GM10266 (cell line): ENCODE measurements around the gene POLN.

ENCODE experiments used
- DNase-seq: peaks from one replicate; pipeline ENCODE4 v3.0.0; 2012; ENCODE audit errors: extremely low spot score
- TF ChIP-seq, protein P1 (sequence below): IDR thresholded peaks from 2 replicates; pipeline ENCODE4 v1.5.1; 2012; ENCODE audit warnings: mild to moderate bottlenecking, low read depth; ENCODE audit not compliant: control insufficient read depth, insufficient read depth; ENCODE audit errors: missing control alignments

The POLN gene

DNA sequence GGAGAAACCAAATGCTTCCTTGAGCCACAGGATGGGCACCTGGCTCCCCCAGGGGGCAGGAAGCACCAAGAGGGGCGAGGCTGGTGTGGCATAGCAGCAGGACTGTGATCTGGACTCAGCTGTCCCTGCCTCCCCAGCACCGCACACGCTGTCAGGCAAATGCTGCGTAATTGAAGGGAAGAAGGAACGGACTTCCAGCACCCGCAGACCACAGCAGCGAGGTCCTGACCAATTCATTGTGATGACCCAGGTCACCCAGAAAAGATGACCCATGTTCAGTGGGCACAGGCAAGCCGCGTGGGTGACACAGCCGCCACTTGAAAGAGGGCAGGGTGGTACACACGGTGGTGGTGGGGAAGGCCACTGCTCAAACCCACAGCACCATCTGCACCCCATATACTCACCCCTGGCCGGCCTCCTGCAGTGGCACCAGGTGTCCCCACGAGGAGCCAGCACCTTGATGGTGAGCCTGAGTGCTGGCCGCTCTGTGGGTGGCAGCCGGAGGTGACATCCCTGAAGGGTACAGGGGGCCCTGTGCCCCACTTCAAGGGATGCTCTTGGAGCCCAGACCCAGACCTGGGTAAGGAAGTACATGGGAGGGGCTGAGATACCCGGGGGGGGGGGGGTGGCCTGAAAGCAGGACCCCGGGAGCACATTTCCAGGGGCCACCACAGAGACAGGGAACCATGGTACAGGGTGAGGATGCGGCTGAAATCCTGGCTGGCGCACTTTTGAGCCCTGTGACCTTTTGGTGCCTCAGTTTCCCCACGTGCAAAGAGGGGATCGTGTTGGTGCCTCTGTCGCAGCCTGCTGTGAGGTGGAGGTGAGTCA, 171.3 kb downstream of the POLN start:
- TF ChIP-seq, protein P1, sequence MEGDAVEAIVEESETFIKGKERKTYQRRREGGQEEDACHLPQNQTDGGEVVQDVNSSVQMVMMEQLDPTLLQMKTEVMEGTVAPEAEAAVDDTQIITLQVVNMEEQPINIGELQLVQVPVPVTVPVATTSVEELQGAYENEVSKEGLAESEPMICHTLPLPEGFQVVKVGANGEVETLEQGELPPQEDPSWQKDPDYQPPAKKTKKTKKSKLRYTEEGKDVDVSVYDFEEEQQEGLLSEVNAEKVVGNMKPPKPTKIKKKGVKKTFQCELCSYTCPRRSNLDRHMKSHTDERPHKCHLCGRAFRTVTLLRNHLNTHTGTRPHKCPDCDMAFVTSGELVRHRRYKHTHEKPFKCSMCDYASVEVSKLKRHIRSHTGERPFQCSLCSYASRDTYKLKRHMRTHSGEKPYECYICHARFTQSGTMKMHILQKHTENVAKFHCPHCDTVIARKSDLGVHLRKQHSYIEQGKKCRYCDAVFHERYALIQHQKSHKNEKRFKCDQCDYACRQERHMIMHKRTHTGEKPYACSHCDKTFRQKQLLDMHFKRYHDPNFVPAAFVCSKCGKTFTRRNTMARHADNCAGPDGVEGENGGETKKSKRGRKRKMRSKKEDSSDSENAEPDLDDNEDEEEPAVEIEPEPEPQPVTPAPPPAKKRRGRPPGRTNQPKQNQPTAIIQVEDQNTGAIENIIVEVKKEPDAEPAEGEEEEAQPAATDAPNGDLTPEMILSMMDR, result no peak
- DNase-seq, result no peak

DNA sequence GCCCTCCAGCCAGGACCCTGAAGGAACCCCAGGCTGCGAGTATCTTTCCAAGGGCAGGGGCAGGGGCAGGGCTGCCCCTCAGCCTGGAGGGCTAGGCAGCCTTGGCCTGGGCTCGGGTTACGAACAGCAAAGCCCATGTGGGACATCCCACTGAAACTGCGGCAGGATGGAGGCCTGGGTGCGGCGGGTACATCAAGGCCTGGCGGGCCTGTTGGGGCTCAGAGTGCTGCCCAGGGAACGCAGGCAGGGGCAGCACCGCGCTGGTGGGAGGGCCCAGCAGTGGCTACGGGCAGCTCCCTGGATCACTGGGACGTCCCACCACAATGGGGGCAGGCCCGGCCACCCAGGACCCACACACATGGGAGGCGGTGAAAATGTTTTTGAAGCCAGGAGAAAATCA, 171.9 kb downstream of the POLN start:
- DNase-seq, result no peak
- TF ChIP-seq, protein P1, result no peak

DNA sequence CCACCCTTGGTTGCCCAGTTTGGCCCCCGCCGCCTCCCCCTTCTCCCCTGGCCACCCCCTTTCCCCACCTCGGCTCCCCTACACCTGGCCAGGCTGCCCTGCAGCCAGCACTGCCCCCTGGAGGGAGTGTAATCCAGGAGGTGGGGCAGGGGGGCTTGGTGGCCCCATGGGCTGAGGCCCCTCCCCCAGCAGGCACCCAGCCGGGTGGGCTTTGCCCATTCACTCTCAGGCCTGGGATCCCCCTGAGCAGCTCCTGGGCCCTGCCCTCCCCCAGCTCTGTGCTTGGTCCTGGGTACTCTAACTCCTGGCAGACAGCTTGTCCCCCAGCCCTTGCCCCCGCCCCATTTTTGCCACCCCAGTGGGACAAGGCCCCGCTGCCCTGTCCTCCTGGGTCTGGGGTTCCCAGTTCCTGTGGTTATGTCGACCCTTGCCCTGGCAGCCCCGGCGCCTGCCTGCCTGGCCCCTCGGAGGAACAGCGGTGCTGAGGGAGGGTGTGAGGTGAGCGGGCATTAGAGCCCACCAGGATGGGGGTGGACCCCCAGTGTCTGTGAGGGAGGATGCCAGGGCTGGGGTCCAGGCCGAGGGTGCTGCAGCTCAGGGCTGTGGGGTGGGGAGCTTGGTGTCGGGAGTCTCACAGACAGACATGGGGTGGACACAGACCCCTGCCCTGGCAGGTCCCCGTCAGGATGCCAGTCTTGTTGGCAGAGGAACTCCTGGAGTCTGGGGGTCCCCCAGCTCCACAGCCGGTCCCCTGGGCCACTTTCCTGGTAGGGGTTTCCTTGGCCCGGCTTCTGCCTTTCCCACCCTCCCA, 172.6 kb downstream of the POLN start:
- TF ChIP-seq, protein P1, result no peak
- DNase-seq, result no peak

DNA sequence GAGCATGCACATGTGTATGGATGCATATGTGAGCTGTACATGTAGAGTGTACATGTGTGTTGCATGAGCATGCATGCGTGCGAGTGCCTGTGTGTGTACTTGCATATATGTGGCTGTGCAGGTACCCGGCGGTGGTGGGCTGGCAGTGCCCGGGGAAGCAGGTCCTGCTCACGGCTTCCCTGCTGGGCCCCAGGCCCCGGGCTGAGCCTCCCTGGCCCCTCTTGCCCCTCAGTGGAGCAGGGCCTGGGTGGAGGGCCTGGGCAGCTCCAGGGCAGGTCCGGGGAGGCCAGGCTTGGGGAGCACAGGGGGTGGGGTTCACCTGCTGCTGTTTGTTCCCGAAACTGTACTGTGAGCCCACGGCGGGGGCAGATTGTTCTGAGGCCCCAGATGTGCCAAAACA, 173.4 kb downstream of the POLN start:
- TF ChIP-seq, protein P1, result no peak
- DNase-seq, result no peak

DNA sequence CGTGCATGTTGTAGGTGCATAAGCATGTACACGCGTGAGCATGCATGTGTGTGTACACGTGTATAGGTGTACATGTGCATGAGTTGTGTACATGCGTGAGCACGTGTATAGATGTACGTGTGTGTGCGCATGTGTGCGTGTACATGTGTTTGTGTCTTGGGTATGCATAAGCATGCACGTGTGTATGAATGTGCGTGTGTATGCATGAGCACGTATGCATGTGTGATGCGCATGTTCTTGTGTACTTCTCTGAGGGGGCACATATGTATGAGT, 173.8 kb downstream of the POLN start:
- no peak for DNase-seq
- TF ChIP-seq, protein P1, result no peak

DNA sequence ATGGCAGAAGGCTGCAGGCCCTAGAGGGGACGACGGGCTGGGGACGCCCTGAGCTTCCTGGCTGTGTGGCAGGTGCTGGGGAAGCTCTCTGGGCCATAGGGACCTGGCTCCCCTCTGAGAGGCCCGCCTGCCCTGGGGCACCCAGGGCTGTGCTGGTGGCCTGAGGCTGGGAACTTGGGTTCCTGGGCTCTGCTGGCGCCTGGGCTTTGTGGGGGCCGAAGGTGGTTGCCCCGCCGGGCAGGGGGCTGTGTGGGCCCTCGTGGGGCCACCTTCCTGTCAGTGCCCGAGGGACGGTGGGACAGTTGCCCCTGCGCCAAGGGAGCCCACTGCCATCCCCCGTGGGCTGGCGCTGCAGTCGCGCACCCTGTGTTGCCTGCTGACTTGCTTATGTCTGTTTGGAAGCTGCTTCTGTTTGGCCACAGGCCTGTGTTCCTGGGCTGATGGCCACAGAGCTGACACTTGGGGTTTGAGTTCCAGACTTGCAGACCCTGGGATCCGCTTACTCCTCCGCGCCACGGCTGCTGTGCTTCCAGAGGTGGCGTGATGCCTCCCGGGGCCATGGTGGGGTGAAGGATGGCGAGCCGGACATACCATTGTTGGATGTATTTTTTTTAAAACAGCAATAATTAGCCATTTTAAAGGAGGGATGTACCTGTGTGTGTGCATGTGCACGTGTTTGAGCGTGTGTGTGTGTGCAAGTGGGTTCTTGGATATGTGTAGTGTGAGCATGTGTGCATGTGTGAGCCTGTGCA, 174.3 kb downstream of the POLN start:
- DNase-seq, result no peak
- TF ChIP-seq, protein P1, result no peak
